D721Med (cell line): ENCODE measurements around the gene HS3ST2.

Source experiments
- DNase-seq: peaks from one replicate; pipeline ENCODE4 v3.0.0; 2011; ENCODE audit warnings: low spot score; ENCODE audit not compliant: insufficient read length
- FAIRE-seq: peaks from 2 replicates; lab custom pipeline; 2011; peaks lifted over from hg19 to GRCh38; lab: Jason Lieb, UNC
- TF ChIP-seq, protein P1 (sequence below): IDR thresholded peaks from 2 replicates; pipeline ENCODE4 v1.5.1; 2012; ENCODE audit warnings: mild to moderate bottlenecking, control low read depth; ENCODE audit not compliant: insufficient read depth; ENCODE audit errors: missing control alignments

HS3ST2 gene

DNA sequence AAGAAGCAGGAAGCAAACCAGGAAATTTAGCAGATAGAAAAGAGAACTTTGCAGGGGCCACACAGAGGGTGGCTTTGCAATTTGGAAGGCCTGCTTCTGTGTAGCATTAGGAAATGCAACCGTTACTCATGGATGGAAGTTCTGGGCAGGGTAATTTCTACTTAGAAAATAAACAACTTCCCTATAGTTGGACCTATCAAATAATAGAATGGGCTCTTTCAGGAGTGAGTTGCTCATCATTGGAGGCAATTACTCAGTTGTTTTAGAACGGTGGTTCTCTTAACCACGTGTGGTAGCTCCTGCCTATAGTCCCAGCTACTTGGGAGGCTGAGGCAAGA, 25.8 kb upstream of the HS3ST2 start:
- TF ChIP-seq, protein P1, sequence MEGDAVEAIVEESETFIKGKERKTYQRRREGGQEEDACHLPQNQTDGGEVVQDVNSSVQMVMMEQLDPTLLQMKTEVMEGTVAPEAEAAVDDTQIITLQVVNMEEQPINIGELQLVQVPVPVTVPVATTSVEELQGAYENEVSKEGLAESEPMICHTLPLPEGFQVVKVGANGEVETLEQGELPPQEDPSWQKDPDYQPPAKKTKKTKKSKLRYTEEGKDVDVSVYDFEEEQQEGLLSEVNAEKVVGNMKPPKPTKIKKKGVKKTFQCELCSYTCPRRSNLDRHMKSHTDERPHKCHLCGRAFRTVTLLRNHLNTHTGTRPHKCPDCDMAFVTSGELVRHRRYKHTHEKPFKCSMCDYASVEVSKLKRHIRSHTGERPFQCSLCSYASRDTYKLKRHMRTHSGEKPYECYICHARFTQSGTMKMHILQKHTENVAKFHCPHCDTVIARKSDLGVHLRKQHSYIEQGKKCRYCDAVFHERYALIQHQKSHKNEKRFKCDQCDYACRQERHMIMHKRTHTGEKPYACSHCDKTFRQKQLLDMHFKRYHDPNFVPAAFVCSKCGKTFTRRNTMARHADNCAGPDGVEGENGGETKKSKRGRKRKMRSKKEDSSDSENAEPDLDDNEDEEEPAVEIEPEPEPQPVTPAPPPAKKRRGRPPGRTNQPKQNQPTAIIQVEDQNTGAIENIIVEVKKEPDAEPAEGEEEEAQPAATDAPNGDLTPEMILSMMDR, result no peak
- DNase-seq, result no peak
- no peak for FAIRE-seq

DNA sequence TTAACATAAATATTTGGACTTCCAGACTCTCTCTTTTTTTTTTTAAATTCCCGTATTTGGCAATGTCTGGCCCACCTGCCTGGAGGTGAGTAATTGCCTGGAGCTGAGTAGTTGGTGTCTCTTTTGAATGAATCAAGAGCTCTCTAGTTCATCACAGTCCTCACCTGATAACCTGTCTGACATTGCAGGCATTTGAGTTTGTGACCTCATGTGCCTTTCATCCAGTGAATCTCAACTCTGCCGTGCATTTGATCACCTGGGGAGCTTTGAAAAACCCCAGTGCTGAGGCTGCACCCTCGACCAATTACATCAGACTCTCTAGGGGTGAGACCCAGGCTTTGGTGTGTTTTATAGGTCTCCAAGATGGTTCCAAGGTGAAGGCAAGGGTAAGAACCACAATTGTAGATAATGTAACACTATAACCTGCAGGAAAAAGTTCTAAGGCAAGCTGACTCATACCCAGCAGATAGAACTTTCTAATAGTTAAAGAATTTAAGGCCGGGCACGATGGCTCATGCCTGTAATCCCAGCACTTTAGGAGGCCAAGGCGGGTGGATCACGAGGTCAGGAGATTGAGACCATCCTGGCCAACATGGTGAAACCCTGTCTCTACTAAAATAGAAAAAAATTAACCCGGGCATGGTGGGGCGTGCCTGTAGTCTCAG, 24.5 kb upstream of the HS3ST2 start:
- FAIRE-seq (no peak), DNase-seq (no peak)
- TF ChIP-seq, protein P1, result no peak

DNA sequence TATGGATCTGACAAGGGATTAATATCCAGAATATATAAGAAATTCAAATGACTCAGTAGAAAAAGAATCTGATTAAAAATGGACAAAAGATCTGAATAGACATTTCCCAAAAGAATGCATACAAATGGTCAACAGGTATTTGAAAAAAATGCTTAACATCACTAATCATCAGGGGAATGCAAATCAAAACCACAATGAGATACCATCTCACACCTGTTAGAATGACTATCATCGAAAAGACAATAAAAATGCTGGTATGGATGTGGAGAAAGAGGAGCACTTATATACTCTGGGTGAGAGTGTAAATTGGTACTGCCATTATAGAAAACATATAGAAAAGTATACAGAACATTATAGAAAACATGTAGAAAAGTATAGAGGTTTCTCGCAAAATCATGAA, 16.4 kb upstream of the HS3ST2 start:
- no peak for DNase-seq
- TF ChIP-seq, protein P1, result no peak
- FAIRE-seq, result no peak

DNA sequence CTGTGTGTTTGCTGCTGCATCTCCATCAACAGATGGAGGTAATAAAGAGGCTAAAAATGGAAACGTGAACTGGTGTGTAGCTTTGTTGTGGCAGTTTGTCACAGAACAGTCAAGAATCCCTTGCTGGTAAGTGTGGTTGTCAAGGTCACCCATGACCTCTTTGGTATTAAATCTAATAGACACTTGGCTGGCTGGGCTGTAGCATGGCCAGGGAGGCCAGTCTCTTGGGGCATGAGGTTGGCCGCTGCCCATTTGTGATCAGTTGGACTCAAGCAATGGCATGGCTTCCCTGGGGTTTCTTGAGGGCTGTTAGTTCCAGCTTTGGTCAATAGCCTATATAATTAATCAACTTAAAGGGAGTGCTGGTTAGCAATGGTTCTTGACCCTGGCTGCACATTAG, 14.8 kb upstream of the HS3ST2 start:
- TF ChIP-seq, protein P1, result no peak
- no peak for FAIRE-seq
- DNase-seq, result no peak

DNA sequence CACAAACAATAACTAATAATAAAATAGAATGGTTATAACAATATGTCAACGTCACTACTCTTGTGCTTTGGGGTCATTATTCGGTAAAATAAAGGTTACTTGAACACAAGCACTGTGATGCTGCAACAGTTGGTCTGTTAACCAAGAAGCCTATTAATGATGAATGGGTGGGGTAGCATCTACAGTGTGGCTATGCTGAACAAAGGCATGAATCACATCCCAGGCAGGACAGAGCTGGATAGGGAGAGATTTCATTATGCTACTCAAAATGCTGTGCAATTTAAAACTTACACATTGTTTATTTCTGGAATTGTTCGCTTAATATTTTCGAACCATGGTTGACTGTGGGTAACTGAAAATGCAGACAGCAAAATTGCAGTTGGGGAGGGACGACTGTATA, 9.1 kb upstream of the HS3ST2 start:
- DNase-seq (no peak), FAIRE-seq (no peak)
- TF ChIP-seq, protein P1, result no peak

DNA sequence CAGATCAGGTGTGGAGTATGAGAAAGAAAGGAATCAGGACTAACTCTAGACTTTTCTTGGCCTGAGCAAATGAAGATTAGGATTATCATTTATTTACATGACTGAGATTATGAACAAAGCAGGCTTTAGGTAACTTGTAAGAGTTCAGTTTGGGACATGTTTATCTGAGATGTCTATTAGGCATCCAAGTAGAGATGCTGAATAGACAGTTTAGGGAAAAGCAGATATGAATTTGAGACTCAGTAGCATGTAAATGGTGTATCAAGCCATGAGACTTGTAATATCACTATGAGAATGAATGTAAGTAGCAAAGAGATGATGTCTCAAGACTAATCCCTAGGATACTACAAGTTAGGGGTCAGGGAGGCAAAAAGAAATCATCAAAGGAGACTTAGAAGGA, 8.6 kb upstream of the HS3ST2 start:
- FAIRE-seq, result no peak
- DNase-seq, result no peak

DNA sequence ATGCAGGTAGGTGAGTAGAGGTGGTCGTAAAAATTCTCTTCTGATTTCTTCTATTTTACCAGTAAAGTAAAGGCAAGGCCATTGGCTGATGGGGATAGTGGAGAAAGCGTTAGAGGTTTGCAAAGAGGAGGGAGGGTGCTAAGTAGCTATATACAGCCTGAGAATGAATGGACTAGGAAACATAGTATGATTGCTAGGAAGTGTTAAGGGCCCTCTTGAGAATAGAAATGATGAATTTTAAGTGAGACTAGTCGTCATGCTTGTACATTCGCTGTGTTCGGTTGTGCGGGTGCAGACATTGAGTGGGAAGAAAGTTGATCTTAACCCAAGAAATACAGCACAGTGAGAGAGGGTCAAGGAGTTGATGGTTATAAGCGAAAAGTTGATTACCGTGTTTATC, 7.2 kb upstream of the HS3ST2 start:
- no peak for DNase-seq
- FAIRE-seq, result no peak
- TF ChIP-seq, protein P1, result no peak

More for the DNA sequence above, 8.6 kb upstream of the HS3ST2 start:
- TF ChIP-seq, protein P1, result no peak
